Measurements from ENCODE around the gene MAP1LC3B2.

DNA sequence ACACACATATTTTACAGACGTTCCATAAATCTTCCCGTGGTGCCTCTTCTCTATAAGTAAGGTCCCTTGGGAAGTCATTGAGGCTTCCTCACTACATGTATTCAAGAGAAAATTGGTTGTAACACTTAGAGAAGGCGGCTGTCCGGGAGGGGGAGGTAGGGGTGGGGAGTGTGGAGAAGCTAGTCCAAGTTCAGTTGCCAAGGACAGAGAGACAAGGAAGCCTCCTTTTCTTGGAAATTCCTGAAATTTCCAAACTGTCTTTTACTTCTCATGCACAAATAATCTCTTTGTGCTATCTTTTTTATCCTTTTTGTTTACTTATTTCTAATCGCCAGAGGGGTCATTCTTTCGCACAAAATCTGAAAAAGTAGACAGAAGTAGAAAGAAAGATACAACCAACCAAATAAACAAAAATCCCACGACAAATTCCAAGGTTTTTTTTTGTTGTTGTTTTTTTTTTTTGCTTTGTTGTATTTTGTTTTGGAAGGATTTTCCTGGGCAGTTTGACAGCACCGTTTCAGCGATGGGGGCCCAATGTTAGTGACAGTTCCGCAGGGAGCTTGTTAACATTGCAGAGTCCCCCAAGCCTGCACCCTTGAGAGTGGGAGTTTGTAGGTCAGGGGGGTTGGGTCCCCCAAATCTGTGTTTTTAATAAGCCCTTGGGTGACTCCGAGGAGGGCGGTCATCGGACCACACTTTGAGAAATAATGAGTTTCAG is 45.2 kb downstream of the MAP1LC3B2 start:
- TF ChIP-seq POLR2AphosphoS5 (IDR thresholded peaks at IDR 0.05; ENCODE audit: borderline replicate concordance, low read depth, low read length) = no peak
- TF ChIP-seq EZH2 (IDR thresholded peaks at IDR 0.05) = no peak
- TF ChIP-seq FOXP2 (optimal IDR thresholded peaks at IDR 0.05; ENCODE audit: control extremely low read depth, extremely low read length, insufficient read depth) = no peak
